Fibroblast of lung (primary cell): ENCODE data around the gene PDGFC. TPM values are rescaled to one million over a fixed set of nuclear protein-coding genes. Genes with fewer than 3 reads are reported as not detected.
A peak's percentile ranks its signal among the peaks of the same experiment; 100 is the strongest.

Experiments used
- DNase-seq, 2 donors: peaks; one replicate each; pipeline versions ENCODE4 v3.0.0 to v3.0.0-alpha.2; 2010; ENCODE audit warnings: low read depth in 2 of 2
- H2AFZ ChIP-seq: 2 replicates; pipeline ENCODE4 v1.5.1; 2012; ENCODE audit warnings: low read length, control low read depth, inconsistent platforms
- H3K27ac ChIP-seq: 2 replicates; pipeline ENCODE4 v1.5.1; 2011; ENCODE audit warnings: low read length, control low read depth; ENCODE audit not compliant: insufficient read depth
- H3K27me3 ChIP-seq: 2 replicates; pipeline ENCODE4 v1.5.1; 2011; ENCODE audit warnings: mild to moderate bottlenecking, low read length; ENCODE audit not compliant: control insufficient read depth, insufficient read depth
- H3K36me3 ChIP-seq: 2 replicates; pipeline ENCODE4 v1.5.1; 2011; ENCODE audit warnings: low read length; ENCODE audit not compliant: control insufficient read depth, insufficient read depth
- H3K4me1 ChIP-seq: 2 replicates; pipeline ENCODE4 v1.5.1; 2011; ENCODE audit warnings: low read length; ENCODE audit not compliant: control insufficient read depth, insufficient read depth; ENCODE audit errors: extremely low read depth
- H3K4me2 ChIP-seq: 2 replicates; pipeline ENCODE4 v1.5.1; 2011; ENCODE audit warnings: low read length, control low read depth; ENCODE audit not compliant: insufficient read depth; ENCODE audit errors: extremely low read depth
- H3K4me3 ChIP-seq, 4 experiments: fragments of 200-600 bp in 1 of 4; sonication (generic) in 1 of 4; replicated peaks in 1 of 4; 2 replicates each; pipeline ENCODE4 v1.5.1; 2011 to 2016; ENCODE audit warnings: low read length in 4 of 4, low read depth in 3 of 4, mild to moderate bottlenecking in 3 of 4, control low read depth in 2 of 4, inconsistent platforms in 1 of 4, mixed read lengths in 1 of 4; ENCODE audit not compliant: insufficient read depth in 1 of 4; ENCODE audit errors: control extremely low read depth in 1 of 4
- H3K79me2 ChIP-seq: 2 replicates; pipeline ENCODE4 v1.5.1; 2012; ENCODE audit warnings: mild to moderate bottlenecking, low read length, inconsistent platforms; ENCODE audit not compliant: control insufficient read depth, insufficient read depth
- H3K9ac ChIP-seq: 2 replicates; pipeline ENCODE4 v1.5.1; 2011; ENCODE audit warnings: mild to moderate bottlenecking, low read length, control low read depth; ENCODE audit not compliant: insufficient read depth
- H3K9me3 ChIP-seq: 2 replicates; pipeline ENCODE4 v1.5.1; 2012; ENCODE audit warnings: low read depth, low read length; ENCODE audit not compliant: control insufficient read depth, insufficient read depth
- H4K20me1 ChIP-seq: 2 replicates; pipeline ENCODE4 v1.5.1; 2011; ENCODE audit warnings: low read length; ENCODE audit not compliant: control insufficient read depth, insufficient read depth; ENCODE audit errors: extremely low read depth
- EZH2 ChIP-seq: IDR thresholded peaks from 2 replicates; pipeline ENCODE4 v1.5.1; 2012; ENCODE audit warnings: low read length, control low read depth, mild to moderate bottlenecking; ENCODE audit errors: missing control alignments
- polyA plus RNA-seq, 2 donors: library from polyadenylated mRNA; depleted of rRNA in 1 of 2; stranded (reverse) in 1 of 2; unstranded in 1 of 2; fragments of >200 nt; gene quantifications; 2 replicates each; pipeline ENCODE4 v1.2.1, GENCODE V29; 2011 to 2012; ENCODE audit warnings: missing spikeins in 1 of 2
- total RNA-seq: library from RNA; depleted of rRNA; stranded (reverse); fragments of >200 nt; gene quantifications from 2 replicates; pipeline ENCODE4 v1.2.1, GENCODE V29; 2014
- TF ChIP-seq, protein P1 (sequence below), 2 donors: IDR thresholded peaks in 1 of 2; conservative IDR thresholded peaks in 1 of 2; 1 replicate in 1 of 2; 2 replicates in 1 of 2; pipeline ENCODE4 v1.5.1; 2011 to 2012; ENCODE audit warnings: low read length in 2 of 2, control low read depth in 1 of 2, inconsistent platforms in 1 of 2, low read depth in 1 of 2, mild to moderate bottlenecking in 1 of 2

The PDGFC gene
- total and polyA plus RNA-seq, 2 donors (not counting 1 experiment from before 2014, with no cell fraction given), result 43.4 to 103 TPM

DNA sequence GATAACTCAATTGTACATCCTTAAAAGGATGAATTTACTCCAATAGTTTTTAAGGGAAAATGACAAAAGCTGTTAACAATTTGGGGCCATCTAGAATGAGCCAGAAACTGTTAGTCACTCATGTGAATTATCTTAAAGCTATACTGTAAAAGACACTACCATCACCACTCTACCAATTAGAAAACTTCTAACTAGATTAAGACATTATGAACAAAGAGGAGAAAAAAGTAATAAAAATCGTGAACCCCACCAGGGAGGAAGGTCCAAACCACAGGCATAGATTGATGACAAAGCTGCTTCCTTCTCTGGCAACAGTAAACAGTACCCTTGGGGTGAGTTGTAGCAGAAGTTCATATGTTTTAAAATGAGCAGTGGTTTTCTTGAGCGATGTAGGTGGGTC lies 106.1 kb downstream of the PDGFC start:
- H3K4me2 ChIP-seq, result no peak overlapping the region
- no peak overlapping the region for H3K9ac ChIP-seq
- no peaks in the 10 kb centered on the region for H3K27me3 ChIP-seq
- no peak overlapping the region for H3K4me3 ChIP-seq
- TF ChIP-seq EZH2, result no peak
- TF ChIP-seq, protein P1, sequence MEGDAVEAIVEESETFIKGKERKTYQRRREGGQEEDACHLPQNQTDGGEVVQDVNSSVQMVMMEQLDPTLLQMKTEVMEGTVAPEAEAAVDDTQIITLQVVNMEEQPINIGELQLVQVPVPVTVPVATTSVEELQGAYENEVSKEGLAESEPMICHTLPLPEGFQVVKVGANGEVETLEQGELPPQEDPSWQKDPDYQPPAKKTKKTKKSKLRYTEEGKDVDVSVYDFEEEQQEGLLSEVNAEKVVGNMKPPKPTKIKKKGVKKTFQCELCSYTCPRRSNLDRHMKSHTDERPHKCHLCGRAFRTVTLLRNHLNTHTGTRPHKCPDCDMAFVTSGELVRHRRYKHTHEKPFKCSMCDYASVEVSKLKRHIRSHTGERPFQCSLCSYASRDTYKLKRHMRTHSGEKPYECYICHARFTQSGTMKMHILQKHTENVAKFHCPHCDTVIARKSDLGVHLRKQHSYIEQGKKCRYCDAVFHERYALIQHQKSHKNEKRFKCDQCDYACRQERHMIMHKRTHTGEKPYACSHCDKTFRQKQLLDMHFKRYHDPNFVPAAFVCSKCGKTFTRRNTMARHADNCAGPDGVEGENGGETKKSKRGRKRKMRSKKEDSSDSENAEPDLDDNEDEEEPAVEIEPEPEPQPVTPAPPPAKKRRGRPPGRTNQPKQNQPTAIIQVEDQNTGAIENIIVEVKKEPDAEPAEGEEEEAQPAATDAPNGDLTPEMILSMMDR (conservative IDR thresholded peaks at IDR 0.05 in 1 of 2, IDR thresholded peaks at IDR 0.05 in 1 of 2; ENCODE audit: low read depth in 1 of 2, low read length in 2 of 2), result no peak
- peaks cover 2% of the 10 kb centered on the region for H3K4me1 ChIP-seq
- no peaks in the 10 kb centered on the region for H4K20me1 ChIP-seq
- H3K79me2 ChIP-seq, result peaks cover 49% of the 10 kb centered on the region
- no peak overlapping the region for H2AFZ ChIP-seq
- no peaks in the 10 kb centered on the region for H3K9me3 ChIP-seq
- H3K36me3 ChIP-seq, result peaks cover 1% of the 10 kb centered on the region
- no peak overlapping the region for H3K27ac ChIP-seq
- DNase-seq, result peak in 1 of 2 donors; percentile 39

DNA sequence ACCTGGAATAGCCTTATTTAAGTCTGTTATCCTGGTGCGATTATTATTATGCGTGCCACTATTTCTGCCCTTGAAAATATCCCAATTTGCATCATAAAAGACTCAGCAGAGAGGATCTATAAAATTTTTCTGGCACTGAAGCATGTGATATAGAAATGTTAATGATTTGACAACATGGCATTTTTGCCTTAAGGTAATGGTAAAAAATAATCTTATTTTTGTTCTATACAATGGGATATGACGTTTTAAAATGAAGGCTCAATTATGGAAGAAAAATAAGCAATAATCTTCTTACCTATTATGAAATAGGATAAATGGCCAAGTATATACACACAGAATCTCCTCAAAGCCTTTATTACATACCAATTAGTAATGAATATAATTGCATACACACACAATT lies 113.5 kb downstream of the PDGFC start:
- Histone ChIP-seq H3K4me1 (no peaks in the 10 kb centered on the region), H4K20me1 (no peaks in the 10 kb centered on the region), H3K36me3 (no peaks in the 10 kb centered on the region), H3K9ac (no peak overlapping the region), H3K27me3 (no peaks in the 10 kb centered on the region), H2AFZ (no peak overlapping the region), H3K4me2 (no peak overlapping the region), H3K4me3 (no peak overlapping the region), H3K79me2 (peaks cover 22% of the 10 kb centered on the region), H3K27ac (no peak overlapping the region), H3K9me3 (no peaks in the 10 kb centered on the region)
- TF ChIP-seq, protein P1 (conservative IDR thresholded peaks at IDR 0.05 in 1 of 2, IDR thresholded peaks at IDR 0.05 in 1 of 2; ENCODE audit: low read depth in 1 of 2, low read length in 2 of 2), result no peak
- no peak for TF ChIP-seq EZH2
- no peak for DNase-seq

DNA sequence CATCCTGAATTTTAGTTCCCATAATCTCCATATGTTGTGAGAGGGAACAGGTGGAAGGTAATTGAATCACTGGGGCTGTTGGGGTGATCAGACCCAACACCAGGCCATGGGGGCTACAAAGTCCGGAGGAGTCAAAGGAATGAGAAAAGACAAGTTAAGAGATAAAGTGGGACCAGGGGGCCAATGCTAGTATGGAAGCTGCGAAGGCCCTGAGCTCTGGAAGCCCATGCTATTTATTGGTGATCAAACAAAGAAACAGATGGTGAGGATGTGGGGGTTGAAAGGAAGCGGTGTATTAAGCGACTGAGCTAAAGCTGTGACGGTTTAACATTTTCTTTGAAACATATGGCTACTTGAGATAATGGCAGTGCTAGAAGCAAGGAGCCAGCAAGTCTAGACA lies 132.8 kb downstream of the PDGFC start:
- Histone ChIP-seq H3K9me3 (no peaks in the 10 kb centered on the region), H4K20me1 (no peaks in the 10 kb centered on the region), H3K9ac (no peak overlapping the region), H3K27ac (no peak overlapping the region), H3K27me3 (no peaks in the 10 kb centered on the region), H3K79me2 (peaks cover 4% of the 10 kb centered on the region), H3K4me3 (no peak overlapping the region), H3K4me2 (no peak overlapping the region), H3K4me1 (no peaks in the 10 kb centered on the region), H3K36me3 (no peaks in the 10 kb centered on the region), H2AFZ (no peak overlapping the region)
- peak; percentile 22 to 36 for DNase-seq
- TF ChIP-seq, protein P1 (conservative IDR thresholded peaks at IDR 0.05 in 1 of 2, IDR thresholded peaks at IDR 0.05 in 1 of 2; ENCODE audit: low read depth in 1 of 2, low read length in 2 of 2), result no peak
- TF ChIP-seq EZH2, result no peak
